Activated T-helper 17 cell treated with anti-CD3 and anti-CD28 coated beads, Interleukin-2, amount 50 U/mL, for 72 hours (primary cell): Measurements from ENCODE around the gene IFNA17. TPM values are rescaled to one million over a fixed set of nuclear protein-coding genes. Genes with fewer than 3 reads are reported as not detected.
"Not testable (repeated sequence)": the region's sequence is repeated elsewhere in the genome, so short reads cannot be mapped to it uniquely, and the experiment has no call there.

Source experiments
- ATAC-seq: fragments of 150-1000 bp; cut with Tn5 transposase; replicated peaks from 2 replicates; pipeline ENCODE4 v1.10.0; 2021; ENCODE audit warnings: mild to moderate bottlenecking, moderate library complexity
- H3K27ac Mint-ChIP-seq: one replicate; pipeline ENCODE4 v1.8.0; 2022; ENCODE audit warnings: mixed read lengths
- H3K27me3 Mint-ChIP-seq: one replicate; pipeline ENCODE4 v1.8.0; 2022; ENCODE audit warnings: mixed read lengths
- H3K36me3 Mint-ChIP-seq: one replicate; pipeline ENCODE4 v1.8.0; 2022; ENCODE audit warnings: low read depth, mild to moderate bottlenecking, mixed read lengths
- H3K4me1 Mint-ChIP-seq: one replicate; pipeline ENCODE4 v1.8.0; 2022; ENCODE audit warnings: mixed read lengths
- H3K4me3 Mint-ChIP-seq: one replicate; pipeline ENCODE4 v1.8.0; 2022; ENCODE audit warnings: mild to moderate bottlenecking, mixed read lengths
- H3K9me3 Mint-ChIP-seq: one replicate; pipeline ENCODE4 v1.8.0; 2022; ENCODE audit warnings: mixed read lengths
- total RNA-seq, 2 donors: library from RNA; stranded (reverse); gene quantifications; one replicate each; pipeline ENCODE4 v1.2.3, GENCODE V29; 2022

Gene IFNA17
- not detected for total RNA-seq

- no peak for ATAC-seq
- Mint-ChIP-seq H3K27ac (no peak within 1 kb of the TSS), H3K36me3 (no peaks in the 10 kb centered on the region), H3K4me1 (no peaks in the 10 kb centered on the region), H3K4me3 (no peak within 1 kb of the TSS), H3K9me3 (no peaks in the 10 kb centered on the region), H3K27me3 (no peaks in the 10 kb centered on the region)
Measured at GRCh38 chr9:21228122-21228521, at the start of gene IFNA17. Gene IFNA17, minus strand, starts transcription at chr9:21228222. Its CDS starts 49 bp downstream, at chr9:21228173.

- Mint-ChIP-seq H3K27ac (no peak overlapping the region), H3K9me3 (no peaks in the 10 kb centered on the region), H3K36me3 (no peaks in the 10 kb centered on the region), H3K4me3 (no peak overlapping the region), H3K27me3 (peaks cover 28% of the 10 kb centered on the region), H3K4me1 (no peaks in the 10 kb centered on the region)
- ATAC-seq = no peak
Measured at GRCh38 chr9:21268347-21268657, 40.3 kb upstream of the IFNA17 start.

GRCh38 chr9:21267485-21268346 lies 39.7 kb upstream of the IFNA17 start:
- Mint-ChIP-seq H3K36me3 (no peaks in the 10 kb centered on the region), H3K9me3 (no peaks in the 10 kb centered on the region), H3K4me1 (no peaks in the 10 kb centered on the region), H3K27ac (no peak overlapping the region), H3K27me3 (peaks cover 25% of the 10 kb centered on the region), H3K4me3 (no peak overlapping the region)
- ATAC-seq = no peak

- Mint-ChIP-seq H3K4me3 (no peak overlapping the region), H3K4me1 (no peaks in the 10 kb centered on the region), H3K36me3 (no peaks in the 10 kb centered on the region), H3K27ac (no peak overlapping the region), H3K27me3 (peaks cover 22% of the 10 kb centered on the region), H3K9me3 (no peaks in the 10 kb centered on the region)
- no peak for ATAC-seq
Measured at GRCh38 chr9:21266733-21267484, 38.9 kb upstream of the IFNA17 start.

- no peaks in the 10 kb centered on the region for H3K36me3 Mint-ChIP-seq
- H3K4me1 Mint-ChIP-seq = no peaks in the 10 kb centered on the region
- H3K9me3 Mint-ChIP-seq = no peaks in the 10 kb centered on the region
Measured at GRCh38 chr9:21265421-21266189, 37.6 kb upstream of the IFNA17 start.

GRCh38 chr9:21255538-21256212 lies 27.7 kb upstream of the IFNA17 start:
- H3K27ac Mint-ChIP-seq = no peak overlapping the region
- H3K36me3 Mint-ChIP-seq = no peaks in the 10 kb centered on the region
- no peaks in the 10 kb centered on the region for H3K9me3 Mint-ChIP-seq
- peaks cover 4% of the 10 kb centered on the region for H3K4me1 Mint-ChIP-seq
- ATAC-seq = no peak
- H3K4me3 Mint-ChIP-seq = no peak overlapping the region
- peaks cover 13% of the 10 kb centered on the region for H3K27me3 Mint-ChIP-seq

More at GRCh38 chr9:21265421-21266189, 37.6 kb upstream of the IFNA17 start:
- Mint-ChIP-seq H3K27me3 (peaks cover 15% of the 10 kb centered on the region), H3K27ac (no peak overlapping the region), H3K4me3 (no peak overlapping the region)
- ATAC-seq = no peak

- Mint-ChIP-seq H3K27me3 (peaks cover 22% of the 10 kb centered on the region), H3K36me3 (no peaks in the 10 kb centered on the region), H3K4me1 (peaks cover 4% of the 10 kb centered on the region), H3K4me3 (no peak overlapping the region), H3K27ac (no peak overlapping the region), H3K9me3 (no peaks in the 10 kb centered on the region)
- peak; percentile 46 for ATAC-seq
Measured at GRCh38 chr9:21252721-21253547, 24.9 kb upstream of the IFNA17 start.

GRCh38 chr9:21251638-21252037 lies 23.6 kb upstream of the IFNA17 start:
- Mint-ChIP-seq H3K27ac (no peak overlapping the region), H3K4me1 (peaks cover 4% of the 10 kb centered on the region), H3K27me3 (peaks cover 19% of the 10 kb centered on the region), H3K9me3 (no peaks in the 10 kb centered on the region), H3K4me3 (no peak overlapping the region), H3K36me3 (no peaks in the 10 kb centered on the region)
- no peak for ATAC-seq

- no peak overlapping the region for H3K4me3 Mint-ChIP-seq
- H3K27me3 Mint-ChIP-seq = peaks cover 19% of the 10 kb centered on the region
- no peaks in the 10 kb centered on the region for H3K36me3 Mint-ChIP-seq
- no peak for ATAC-seq
- no peak overlapping the region for H3K27ac Mint-ChIP-seq
- peaks cover 4% of the 10 kb centered on the region for H3K4me1 Mint-ChIP-seq
- H3K9me3 Mint-ChIP-seq = no peaks in the 10 kb centered on the region
Measured at GRCh38 chr9:21251190-21251589, 23.2 kb upstream of the IFNA17 start.

- Mint-ChIP-seq H3K4me1 (no peaks in the 10 kb centered on the region), H3K36me3 (no peaks in the 10 kb centered on the region), H3K27ac (no peak overlapping the region), H3K27me3 (peaks cover 18% of the 10 kb centered on the region), H3K9me3 (no peaks in the 10 kb centered on the region), H3K4me3 (no peak overlapping the region)
- ATAC-seq = no peak
Measured at GRCh38 chr9:21244836-21245235, 16.8 kb upstream of the IFNA17 start.

GRCh38 chr9:21239911-21240310 lies 11.9 kb upstream of the IFNA17 start, which contains the start of gene IFNA14:
Gene IFNA14, minus strand, starts transcription at chr9:21240005. Its CDS starts 70 bp downstream, at chr9:21239935.
- no peaks in the 10 kb centered on the region for H3K9me3 Mint-ChIP-seq
- H3K36me3 Mint-ChIP-seq = no peaks in the 10 kb centered on the region
- no peak within 1 kb of the TSS for H3K27ac Mint-ChIP-seq
- peaks cover 5% of the 10 kb centered on the region for H3K4me1 Mint-ChIP-seq
- no peak for ATAC-seq
- peaks cover 12% of the 10 kb centered on the region for H3K27me3 Mint-ChIP-seq
- no peak within 1 kb of the TSS for H3K4me3 Mint-ChIP-seq

- peak overlapping the region; percentile 24 for H3K4me3 Mint-ChIP-seq
- H3K9me3 Mint-ChIP-seq, ATAC-seq, H3K27me3 Mint-ChIP-seq, H3K4me1 Mint-ChIP-seq, H3K36me3 Mint-ChIP-seq: not testable (repeated sequence)
- H3K27ac Mint-ChIP-seq = peak overlapping the region; percentile 9
Measured at GRCh38 chr9:21236360-21236714, 8.3 kb upstream of the IFNA17 start.

GRCh38 chr9:21235468-21236359 lies 7.7 kb upstream of the IFNA17 start:
- H3K27me3 Mint-ChIP-seq, H3K9me3 Mint-ChIP-seq, H3K36me3 Mint-ChIP-seq, H3K4me1 Mint-ChIP-seq: not testable (repeated sequence)
- peak overlapping the region; percentile 24 for H3K4me3 Mint-ChIP-seq
- H3K27ac Mint-ChIP-seq = peak overlapping the region; percentile 9
- ATAC-seq = peak; percentile 46
